HepG2 (cell line): ENCODE data around the gene GIMAP8. TPM values are rescaled to one million over a fixed set of nuclear protein-coding genes. Genes with fewer than 3 reads are reported as not detected.
A peak's percentile ranks its signal among the peaks of the same experiment; 100 is the strongest.

Experiments used
- ARID5B ChIP-seq: IDR thresholded peaks from 2 replicates; pipeline ENCODE4 v1.4.0; 2020; ENCODE audit warnings: mild to moderate bottlenecking, missing genetic modification reagents
- BRF2 ChIP-seq: sonication (generic); formaldehyde crosslinking; IDR thresholded peaks from 2 replicates; pipeline ENCODE4 v1.8.1; 2022; ENCODE audit warnings: mild to moderate bottlenecking, missing genetic modification reagents
- FOXA1 ChIP-seq, 2 experiments: fragments of 450-650 bp in 1 of 2; sonication (generic) in 1 of 2; formaldehyde crosslinking in 1 of 2; IDR thresholded peaks; 2 replicates each; pipeline versions ENCODE4 v1.4.0 to v1.6.1; 2016 to 2020; ENCODE audit warnings: missing genetic modification reagents in 1 of 2
- FOXP4 ChIP-seq: sonication (generic); formaldehyde crosslinking; IDR thresholded peaks from 2 replicates; pipeline ENCODE4 v1.4.0; 2020; ENCODE audit warnings: missing genetic modification reagents
- PRDM10 ChIP-seq: sonication (generic); formaldehyde crosslinking; IDR thresholded peaks from 2 replicates; pipeline ENCODE4 v1.4.0; 2020; ENCODE audit warnings: low read depth, missing genetic modification reagents
- RARA ChIP-seq: IDR thresholded peaks from 2 replicates; pipeline ENCODE4 v1.6.1; 2016; ENCODE audit warnings: missing genetic modification reagents, missing compliant biosample characterization
- SALL2 ChIP-seq: sonication (generic); formaldehyde crosslinking; IDR thresholded peaks from 2 replicates; pipeline ENCODE4 v1.8.1; 2023; ENCODE audit warnings: mild to moderate bottlenecking, missing genetic modification reagents, inconsistent platforms
- SAP130 ChIP-seq: IDR thresholded peaks from 2 replicates; pipeline ENCODE4 v1.6.1; 2016; ENCODE audit warnings: low read depth
- TRIM22 ChIP-seq: fragments of 450-650 bp; IDR thresholded peaks from 2 replicates; pipeline ENCODE4 v1.6.1; 2017
- ZNF564 ChIP-seq: sonication (generic); formaldehyde crosslinking; IDR thresholded peaks from 2 replicates; pipeline ENCODE4 v1.8.1; 2023; ENCODE audit warnings: mild to moderate bottlenecking, missing genetic modification reagents
- ZNF775 ChIP-seq: sonication (generic); formaldehyde crosslinking; IDR thresholded peaks from 2 replicates; pipeline ENCODE4 v1.4.0; 2020; ENCODE audit warnings: missing genetic modification reagents, mild to moderate bottlenecking, moderate library complexity, borderline replicate concordance
- ZSCAN21 ChIP-seq: sonication (generic); formaldehyde crosslinking; IDR thresholded peaks from 2 replicates; pipeline ENCODE4 v1.8.0; 2022; ENCODE audit warnings: mild to moderate bottlenecking, missing genetic modification reagents, moderate library complexity, borderline replicate concordance
- ZSCAN9 ChIP-seq: IDR thresholded peaks from 2 replicates; pipeline ENCODE4 v1.6.1; 2016; ENCODE audit warnings: borderline replicate concordance
- polyA plus RNA-seq, 8 experiments: library from polyadenylated mRNA; depleted of rRNA in 3 of 8; stranded (reverse) in 7 of 8; unstranded in 1 of 8; fragments of >200 nt; fragmentation: Illumina TruSeq in 4 of 8; extraction: Trizol in 4 of 8; gene quantifications; 2 replicates each; pipeline versions ENCODE4 v1.2.1 to v1.2.3, GENCODE V29; 2011 to 2016; ENCODE audit warnings: low read depth in 4 of 8, missing spikeins in 1 of 8, mixed read lengths in 1 of 8; ENCODE audit not compliant: insufficient read depth in 1 of 8
- total RNA-seq, 5 experiments: library from RNA; depleted of rRNA; stranded (reverse); fragments of >200 nt; fragmentation: Illumina TruSeq; extraction: Trizol; gene quantifications; 2 replicates each; pipeline ENCODE4 v1.2.3, GENCODE V29; 2016; ENCODE audit warnings: low read depth in 1 of 5

The GIMAP8 gene
- total and polyA plus RNA-seq, 2 of the 13 experiments (the other 11 are each of a cell fraction or from before 2014, with no cell fraction given): not detected

- no peak for TF ChIP-seq PRDM10 (CRISPR knock-in tag)
- TF ChIP-seq ZNF564 (CRISPR knock-in tag): 0 out of 2 replicates have a peak, but pooled peaks have one; percentile 24
- TF ChIP-seq ZSCAN21: 0 out of 2 replicates have a peak, but pooled peaks have one; percentile 37
- TF ChIP-seq RARA: peak; percentile 82
- peak; percentile 76 for TF ChIP-seq SAP130 (CRISPR knock-in tag)
- 0 out of 2 replicates have a peak, but pooled peaks have one; percentile 25 for TF ChIP-seq ZSCAN9 (CRISPR knock-in tag)
- peak; percentile 53 for TF ChIP-seq FOXP4 (CRISPR knock-in tag)
- TF ChIP-seq FOXA1 (IDR thresholded peaks at IDR 0.05): no peak
- TF ChIP-seq FOXA1 (CRISPR knock-in tag; IDR thresholded peaks at IDR 0.05): peak; percentile 49; the same call in 1 of the 2 replicates
- TF ChIP-seq BRF2 (CRISPR knock-in tag): 0 out of 2 replicates have a peak, but pooled peaks have one; percentile 73
- no peak for TF ChIP-seq TRIM22
- TF ChIP-seq ARID5B (CRISPR knock-in tag): peak; percentile 80
- no peak for TF ChIP-seq ZNF775 (CRISPR knock-in tag)
- 0 out of 2 replicates have a peak, but pooled peaks have one; percentile 23 for TF ChIP-seq SALL2
Observed at GRCh38 chr7:150406567-150407421, 43.6 kb upstream of the GIMAP8 start (continued).
